Measurements from ENCODE around the gene CLIP1. TPM values are rescaled to one million over a fixed set of nuclear protein-coding genes. Genes with fewer than 3 reads are reported as not detected.

CLIP1 gene
- total RNA-seq: 32.4 and 67.1 TPM in 2 replicates

DNA sequence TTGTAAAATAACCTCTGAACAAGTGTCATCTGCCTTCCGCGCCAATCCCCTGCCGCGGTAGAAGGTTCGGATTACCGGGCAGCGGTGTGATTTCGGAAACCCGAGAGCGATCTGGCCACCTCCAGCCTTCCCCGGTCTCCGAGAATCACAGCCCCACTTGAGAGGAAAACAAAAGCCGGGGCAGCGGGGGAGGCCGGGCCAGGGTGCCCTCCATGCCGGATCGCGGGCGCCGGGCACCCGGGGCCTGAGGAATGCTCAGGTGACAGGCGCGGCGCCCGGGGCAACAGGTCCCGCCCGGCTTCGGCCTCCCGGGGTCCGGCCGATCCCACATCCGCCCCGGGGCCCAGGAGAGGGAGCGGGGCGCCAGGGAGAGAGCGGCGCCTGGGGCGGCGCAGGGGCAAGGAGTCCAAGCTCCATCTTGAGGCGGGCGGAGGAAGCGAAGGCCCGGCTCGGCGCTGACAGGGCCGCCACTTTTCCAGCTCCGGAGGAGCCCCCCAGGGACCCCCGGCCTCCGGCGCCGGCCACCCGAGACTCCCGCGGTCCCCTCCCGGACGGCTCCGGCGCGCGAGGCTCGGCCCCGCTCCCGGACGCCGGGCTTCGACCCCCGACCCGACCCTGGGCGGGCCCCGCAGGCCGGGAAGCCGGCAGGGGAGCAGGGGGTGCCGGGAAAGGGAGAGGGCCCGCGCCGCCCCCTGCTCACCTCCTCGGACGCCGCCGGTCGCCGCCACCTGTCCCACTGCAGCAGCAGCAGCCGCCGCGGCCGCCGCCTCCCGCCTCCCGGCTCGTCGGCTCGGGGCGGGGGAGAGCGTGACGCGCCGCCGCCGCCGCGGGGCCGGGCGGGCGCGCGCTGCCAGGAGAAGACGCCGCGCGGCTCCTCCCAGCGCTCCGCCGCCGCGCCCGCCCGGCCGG lies at the start of gene CLIP1:
Gene CLIP1 (minus strand): TSS at position 849 of the 909 bp plus-strand sequence. CDS start 42,217 bp downstream, outside the sequence.

DNA sequence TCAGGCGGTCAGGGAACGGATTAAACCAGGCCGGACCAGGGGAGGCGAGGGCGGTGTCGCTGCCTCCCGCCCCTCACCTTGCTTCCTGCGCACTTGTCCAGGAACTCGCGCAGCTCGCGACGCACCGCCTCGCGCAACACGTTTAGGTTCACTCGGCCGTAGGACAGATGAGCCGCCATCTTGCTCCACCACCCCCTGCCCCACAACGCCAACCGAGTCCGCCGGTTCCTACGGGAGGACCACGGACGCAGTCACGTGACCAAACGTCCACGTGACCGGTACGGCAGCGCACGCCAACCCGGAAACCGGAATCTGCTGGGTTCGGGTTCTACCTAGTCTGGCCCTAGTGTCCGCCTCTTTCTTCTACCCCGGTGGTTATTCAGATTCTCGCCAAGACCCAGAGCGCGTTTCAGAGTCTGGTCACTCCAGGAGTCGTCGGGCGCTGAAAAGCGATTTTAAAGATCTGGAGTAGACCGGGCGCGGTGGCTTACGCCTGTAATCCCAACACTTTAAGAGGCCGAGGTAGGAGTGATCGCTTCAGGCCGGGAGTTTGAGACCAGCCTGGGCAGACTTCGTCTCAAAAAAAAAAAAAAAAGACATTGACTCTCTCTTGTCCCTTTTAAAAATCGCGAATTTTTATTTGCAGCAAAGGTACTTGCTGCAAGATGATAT lies 156.1 kb downstream of the CLIP1 start, which contains the start of gene VPS33A:
Gene VPS33A (minus strand): TSS at position 265 of the 672 bp plus-strand sequence. CDS start 86 bp downstream, at position 179.

DNA sequence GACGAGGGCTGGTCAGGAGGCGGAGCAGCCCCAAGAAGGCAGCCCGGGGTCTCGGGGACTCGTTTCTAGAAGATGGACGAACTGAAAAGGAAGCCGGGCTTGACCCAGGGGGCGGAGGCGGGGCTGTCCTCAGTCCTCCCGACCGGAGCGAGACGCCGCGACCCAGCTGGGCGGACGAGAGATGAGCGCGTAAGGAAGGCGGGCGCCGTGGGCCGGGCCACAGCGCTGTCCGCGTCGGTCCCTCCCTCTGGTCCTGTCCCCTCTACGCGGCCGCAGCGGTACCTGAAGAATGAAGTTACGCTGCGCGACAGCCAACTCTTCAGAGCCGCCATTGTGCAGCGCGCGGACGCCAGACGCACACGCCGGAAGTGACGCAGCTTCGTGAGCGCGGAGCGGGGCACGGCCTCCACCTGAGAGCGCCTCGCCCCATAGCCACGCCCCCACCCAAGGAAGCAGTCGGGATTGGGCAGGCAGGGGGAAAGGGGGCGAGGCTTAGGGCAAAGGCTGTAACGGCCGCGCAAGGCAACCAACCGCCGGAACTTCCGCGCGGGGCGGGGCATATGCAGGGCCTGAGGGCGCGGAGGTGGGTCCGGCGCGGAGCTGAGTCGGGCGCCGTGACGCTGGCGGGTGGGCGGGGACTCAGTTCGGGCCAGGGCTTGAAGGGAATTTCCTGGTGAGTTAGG lies 196.6 kb downstream of the CLIP1 start, which contains the start of gene DIABLO:
Gene DIABLO (minus strand): TSS at position 370 of the 683 bp plus-strand sequence. CDS start 38 bp downstream, at position 332.

Other genes with a start within 250 kb of the CLIP1 start
- gene IL31, start 248.4 kb downstream of the CLIP1 start, total RNA-seq: not detected in 2 replicates
- gene LRRC43, start 239.5 kb downstream of the CLIP1 start, total RNA-seq: 0.81 and 0.82 TPM in 2 replicates
- under 0.01 TPM in 1 of 2 replicates, not detected in the other for gene B3GNT4, start 219.0 kb downstream of the CLIP1 start, total RNA-seq
- gene DIABLO, start 196.6 kb downstream of the CLIP1 start, total RNA-seq: 52.8 and 67.2 TPM in 2 replicates
- 15.1 and 24.4 TPM in 2 replicates for gene VPS33A, start 156.2 kb downstream of the CLIP1 start, total RNA-seq
- 10.0 and 20.6 TPM in 2 replicates for gene ZCCHC8, start 78.3 kb upstream of the CLIP1 start, total RNA-seq
- 33.8 and 70.3 TPM in 2 replicates for gene RSRC2, start 104.3 kb upstream of the CLIP1 start, total RNA-seq
- gene KNTC1, start 104.6 kb upstream of the CLIP1 start, total RNA-seq: 24.1 and 34.0 TPM in 2 replicates

All from bladder microvascular endothelial cell (primary cell).